ENCODE data around the gene NOD1. TPM values are rescaled to one million over a fixed set of nuclear protein-coding genes. Genes with fewer than 3 reads are reported as not detected.
"Not testable (repeated sequence)": the region's sequence is repeated elsewhere in the genome, so short reads cannot be mapped to it uniquely, and the experiment has no call there.

The NOD1 gene
- total RNA-seq, 2 experiments from 2014 or later: 22.3 to 25.2 TPM

GRCh38 chr7:30423788-30424505, 54.6 kb downstream of the NOD1 start:
- CTCF ChIA-PET: interaction anchor here (1.2 kb wide), 1 partner anchor 10 kb away, joined by 3 read pairs; no protein-coding TSS in a partner anchor
- Mint-ChIP-seq H3K9me3 (ENCODE audit: insufficient read depth) (no peaks in the 10 kb centered on the region), H3K27ac (peak overlapping the region; percentile 55), H3K27me3 (ENCODE audit: low read depth) (no peaks in the 10 kb centered on the region), H3K4me1 (ENCODE audit: low read depth) (peaks cover 19% of the 10 kb centered on the region), H3K36me3 (ENCODE audit: low read depth) (peaks cover 34% of the 10 kb centered on the region), H3K4me3 (no peak overlapping the region)
- POLR2A ChIA-PET: no interaction called here
- ATAC-seq (peak; percentile 19), DNase-seq (no peak)

GRCh38 chr7:30422922-30423321, 55.7 kb downstream of the NOD1 start:
- ChIA-PET CTCF (interaction anchor here (1.2 to 1.4 kb wide), 2 partner anchors 9 to 147 kb away, joined by 3 to 5 read pairs; no protein-coding TSS in a partner anchor), POLR2A (interaction anchor here (0.7 kb wide), 1 partner anchor 50 kb away, joined by 3 read pairs; no protein-coding TSS in a partner anchor)

GRCh38 chr7:30421647-30422196, 56.9 kb downstream of the NOD1 start:
- Mint-ChIP-seq H3K27me3 (ENCODE audit: low read depth) (no peaks in the 10 kb centered on the region), H3K36me3 (ENCODE audit: low read depth) (peaks cover 26% of the 10 kb centered on the region), H3K9me3 (ENCODE audit: insufficient read depth) (no peaks in the 10 kb centered on the region), H3K27ac (no peak overlapping the region), H3K4me1 (ENCODE audit: low read depth) (peaks cover 16% of the 10 kb centered on the region), H3K4me3 (no peak overlapping the region)
- DNase-seq: no peak
- ChIA-PET CTCF (interaction anchor here (1.4 kb wide), 1 partner anchor 146 kb away, joined by 5 read pairs; no protein-coding TSS in a partner anchor), POLR2A (no interaction called here)
- ATAC-seq: no peak

More at GRCh38 chr7:30422922-30423321, 55.7 kb downstream of the NOD1 start:
- Mint-ChIP-seq H3K4me1 (ENCODE audit: low read depth) (peaks cover 18% of the 10 kb centered on the region), H3K36me3 (ENCODE audit: low read depth) (peaks cover 30% of the 10 kb centered on the region), H3K9me3 (ENCODE audit: insufficient read depth) (no peaks in the 10 kb centered on the region), H3K27ac (no peak overlapping the region), H3K4me3 (no peak overlapping the region), H3K27me3 (ENCODE audit: low read depth) (no peaks in the 10 kb centered on the region)
- DNase-seq (no peak), ATAC-seq (no peak)

GRCh38 chr7:30420662-30421061, 57.9 kb downstream of the NOD1 start:
- H3K4me3 Mint-ChIP-seq: no peak overlapping the region
- ATAC-seq: no peak

GRCh38 chr7:30420080-30420479, 58.5 kb downstream of the NOD1 start:
- peaks cover 15% of the 10 kb centered on the region for H3K36me3 Mint-ChIP-seq (ENCODE audit: low read depth)
- H3K27ac Mint-ChIP-seq; ATAC-seq; DNase-seq; H3K4me3 Mint-ChIP-seq; POLR2A ChIA-PET; H3K9me3 Mint-ChIP-seq (ENCODE audit: insufficient read depth); CTCF ChIA-PET; H3K27me3 Mint-ChIP-seq (ENCODE audit: low read depth): not testable (repeated sequence)
- H3K4me1 Mint-ChIP-seq (ENCODE audit: low read depth): peaks cover 16% of the 10 kb centered on the region

More at GRCh38 chr7:30420662-30421061, 57.9 kb downstream of the NOD1 start:
- ChIA-PET POLR2A (no interaction called here), CTCF (no interaction called here)
- Mint-ChIP-seq H3K36me3 (ENCODE audit: low read depth) (peaks cover 20% of the 10 kb centered on the region), H3K27me3 (ENCODE audit: low read depth) (no peaks in the 10 kb centered on the region), H3K9me3 (ENCODE audit: insufficient read depth) (no peaks in the 10 kb centered on the region), H3K4me1 (ENCODE audit: low read depth) (peaks cover 16% of the 10 kb centered on the region), H3K27ac (no peak overlapping the region)
- no peak for DNase-seq

- no peak for DNase-seq
- Mint-ChIP-seq H3K27ac (no peak overlapping the region), H3K4me1 (ENCODE audit: low read depth) (no peaks in the 10 kb centered on the region), H3K9me3 (ENCODE audit: insufficient read depth) (peaks cover 6% of the 10 kb centered on the region), H3K36me3 (ENCODE audit: low read depth) (no peaks in the 10 kb centered on the region), H3K4me3 (no peak overlapping the region), H3K27me3 (ENCODE audit: low read depth) (no peaks in the 10 kb centered on the region)
- POLR2A ChIA-PET: no interaction called here
- ATAC-seq: no peak
- CTCF ChIA-PET: interaction anchor here (0.8 to 1.3 kb wide), 2 partner anchors 9 to 140 kb away, joined by 3 read pairs; no protein-coding TSS in a partner anchor
These were observed 64.7 kb downstream of the NOD1 start for GRCh38 chr7:30413864-30414263.

GRCh38 chr7:30412782-30413504, 65.6 kb downstream of the NOD1 start:
- no peak for DNase-seq
- Mint-ChIP-seq H3K9me3 (ENCODE audit: insufficient read depth) (peaks cover 6% of the 10 kb centered on the region), H3K27ac (no peak overlapping the region), H3K27me3 (ENCODE audit: low read depth) (no peaks in the 10 kb centered on the region), H3K4me1 (ENCODE audit: low read depth) (no peaks in the 10 kb centered on the region), H3K36me3 (ENCODE audit: low read depth) (no peaks in the 10 kb centered on the region), H3K4me3 (no peak overlapping the region)
- ATAC-seq: no peak
- ChIA-PET CTCF (interaction anchor here (0.7 to 1.3 kb wide), 4 partner anchors 10 to 141 kb away, joined by 3 read pairs; no protein-coding TSS in a partner anchor), POLR2A (no interaction called here)

GRCh38 chr7:30411897-30412296, 66.7 kb downstream of the NOD1 start:
- no peaks in the 10 kb centered on the region for H3K4me1 Mint-ChIP-seq (ENCODE audit: low read depth)
- CTCF ChIA-PET: interaction anchor here (1.3 kb wide), 1 partner anchor 136 kb away, joined by 3 read pairs; no protein-coding TSS in a partner anchor
- no peak overlapping the region for H3K4me3 Mint-ChIP-seq
- ATAC-seq: no peak
- POLR2A ChIA-PET: no interaction called here
- H3K36me3 Mint-ChIP-seq (ENCODE audit: low read depth): no peaks in the 10 kb centered on the region
- no peak overlapping the region for H3K27ac Mint-ChIP-seq
- DNase-seq: no peak
- no peaks in the 10 kb centered on the region for H3K27me3 Mint-ChIP-seq (ENCODE audit: low read depth)
- peaks cover 6% of the 10 kb centered on the region for H3K9me3 Mint-ChIP-seq (ENCODE audit: insufficient read depth)

- no peak overlapping the region for H3K27ac Mint-ChIP-seq
- peaks cover 6% of the 10 kb centered on the region for H3K9me3 Mint-ChIP-seq (ENCODE audit: insufficient read depth)
- ATAC-seq (no peak), DNase-seq (no peak)
- no peak overlapping the region for H3K4me3 Mint-ChIP-seq
- no peaks in the 10 kb centered on the region for H3K36me3 Mint-ChIP-seq (ENCODE audit: low read depth)
- H3K27me3 Mint-ChIP-seq (ENCODE audit: low read depth): no peaks in the 10 kb centered on the region
- POLR2A ChIA-PET: no interaction called here
- CTCF ChIA-PET: no interaction called here
- H3K4me1 Mint-ChIP-seq (ENCODE audit: low read depth): no peaks in the 10 kb centered on the region
These were observed 67.4 kb downstream of the NOD1 start for GRCh38 chr7:30411173-30411572.

GRCh38 chr7:30406664-30407425, 71.7 kb downstream of the NOD1 start:
- ChIA-PET POLR2A (no interaction called here), CTCF (no interaction called here)
- DNase-seq (no peak), ATAC-seq (no peak)
- Mint-ChIP-seq H3K36me3 (ENCODE audit: low read depth) (peaks cover 3% of the 10 kb centered on the region), H3K4me1 (ENCODE audit: low read depth) (no peaks in the 10 kb centered on the region), H3K27me3 (ENCODE audit: low read depth) (no peaks in the 10 kb centered on the region), H3K4me3 (no peak overlapping the region), H3K9me3 (ENCODE audit: insufficient read depth) (no peaks in the 10 kb centered on the region), H3K27ac (no peak overlapping the region)

- H3K4me3 Mint-ChIP-seq: no peak overlapping the region
- H3K9me3 Mint-ChIP-seq (ENCODE audit: insufficient read depth): no peaks in the 10 kb centered on the region
- ChIA-PET POLR2A (interaction anchor here (0.6 kb wide), 1 partner anchor 153 kb away, joined by 3 read pairs; no protein-coding TSS in a partner anchor), CTCF (interaction anchor here (1.5 kb wide), 1 partner anchor 129 kb away, joined by 3 read pairs; no protein-coding TSS in a partner anchor)
- DNase-seq: no peak
- no peaks in the 10 kb centered on the region for H3K27me3 Mint-ChIP-seq (ENCODE audit: low read depth)
- no peak overlapping the region for H3K27ac Mint-ChIP-seq
- peaks cover 3% of the 10 kb centered on the region for H3K36me3 Mint-ChIP-seq (ENCODE audit: low read depth)
- H3K4me1 Mint-ChIP-seq (ENCODE audit: low read depth): no peaks in the 10 kb centered on the region
- ATAC-seq: no peak
These were observed 73.4 kb downstream of the NOD1 start for GRCh38 chr7:30405179-30405578.

Data from activated CD8-positive, alpha-beta T cell treated with anti-CD3 and anti-CD28 coated beads, Interleukin-2, amount 10 ng/mL, durations not matched to agents 7 days and 5 days (primary cell).